ENCODE results near the gene TFAP2D. TPM values are rescaled to one million over a fixed set of nuclear protein-coding genes. Genes with fewer than 3 reads are reported as not detected.

Gene TFAP2D
- total RNA-seq, 1 experiment from 2014 or later = not detected

DNA sequence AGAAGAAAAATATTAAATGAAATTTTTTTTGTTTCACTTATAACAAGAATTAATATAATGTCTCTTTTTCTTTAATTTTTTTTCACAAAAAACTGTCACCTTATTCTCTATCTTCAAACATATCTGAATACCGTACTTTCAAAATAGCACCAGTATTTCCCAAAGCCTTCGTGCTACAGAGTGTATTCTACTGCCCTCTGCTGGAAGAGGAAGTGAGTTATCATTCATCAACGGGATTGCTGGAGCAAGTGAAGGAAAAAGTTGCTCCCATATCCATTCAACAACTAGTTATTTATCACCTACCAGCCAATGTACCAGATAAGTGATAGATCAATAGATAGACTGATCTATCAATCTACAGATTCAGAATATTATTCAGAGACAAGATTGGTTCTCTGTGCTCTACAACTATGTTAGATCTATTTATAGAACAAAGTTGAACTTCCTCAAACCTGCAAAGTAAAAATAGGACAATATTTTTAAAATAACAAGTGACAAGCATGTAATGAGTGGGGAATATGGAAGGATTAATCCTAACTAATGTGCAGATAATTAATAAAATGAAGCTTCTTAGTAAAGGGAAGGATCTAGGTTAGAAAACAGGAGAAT is 78.7 kb downstream of the TFAP2D start:
- Histone ChIP-seq H3K27me3 (ENCODE audit: low read length) (no peaks in the 10 kb centered on the region), H4K20me1 (ENCODE audit: insufficient read depth, low read depth, low read length) (no peaks in the 10 kb centered on the region), H3K79me2 (ENCODE audit: low read length) (no peaks in the 10 kb centered on the region), H3K4me1 (ENCODE audit: low read length) (no peaks in the 10 kb centered on the region), H3K4me2 (ENCODE audit: low read depth, low read length, poor library complexity, severe bottlenecking) (no peak overlapping the region), H3K4me3 (ENCODE audit: low read length) (no peak overlapping the region), H3K9ac (ENCODE audit: low read length) (no peak overlapping the region), H3K36me3 (ENCODE audit: insufficient read depth, low read length) (no peaks in the 10 kb centered on the region), H3K9me3 (ENCODE audit: low read length) (no peaks in the 10 kb centered on the region), H3K9me2 (replicated peaks; ENCODE audit: insufficient read depth, low read length) (no peaks in the 10 kb centered on the region), H2AFZ (ENCODE audit: low read length) (no peak overlapping the region), H3K27ac (ENCODE audit: low read length) (no peak overlapping the region)
- DNase-seq = peak; percentile 80

DNA sequence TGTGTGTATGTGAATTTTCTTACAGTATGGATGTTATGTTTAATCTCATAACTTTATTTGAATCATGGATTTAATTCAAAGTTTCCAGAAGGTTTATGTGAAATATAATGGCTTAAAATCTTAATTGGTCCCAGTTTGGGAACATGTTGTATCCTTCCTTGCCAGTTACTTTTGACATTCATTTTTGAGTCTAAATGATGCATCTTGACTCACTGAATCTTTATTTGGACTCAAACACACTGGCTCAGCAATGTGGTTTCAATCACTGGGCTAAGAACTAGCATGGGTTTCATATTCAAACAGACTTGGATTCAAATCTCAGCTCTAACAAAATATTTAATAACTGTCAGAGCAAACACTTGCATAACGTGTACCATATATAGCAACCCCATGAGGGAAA is 79.4 kb downstream of the TFAP2D start:
- no peak overlapping the region for H3K9ac ChIP-seq (ENCODE audit: low read length)
- H4K20me1 ChIP-seq (ENCODE audit: insufficient read depth, low read depth, low read length) = no peaks in the 10 kb centered on the region
- no peak overlapping the region for H3K4me2 ChIP-seq (ENCODE audit: low read depth, low read length, poor library complexity, severe bottlenecking)
- H2AFZ ChIP-seq (ENCODE audit: low read length) = no peak overlapping the region
- H3K27me3 ChIP-seq (ENCODE audit: low read length) = no peaks in the 10 kb centered on the region
- H3K27ac ChIP-seq (ENCODE audit: low read length) = no peak overlapping the region
- no peak overlapping the region for H3K4me3 ChIP-seq (ENCODE audit: low read length)
- no peaks in the 10 kb centered on the region for H3K9me3 ChIP-seq (ENCODE audit: low read length)
- H3K79me2 ChIP-seq (ENCODE audit: low read length) = no peaks in the 10 kb centered on the region
- DNase-seq = no peak
- H3K4me1 ChIP-seq (ENCODE audit: low read length) = no peaks in the 10 kb centered on the region
- H3K9me2 ChIP-seq (replicated peaks; ENCODE audit: insufficient read depth, low read length) = no peaks in the 10 kb centered on the region
- H3K36me3 ChIP-seq (ENCODE audit: insufficient read depth, low read length) = no peaks in the 10 kb centered on the region

DNA sequence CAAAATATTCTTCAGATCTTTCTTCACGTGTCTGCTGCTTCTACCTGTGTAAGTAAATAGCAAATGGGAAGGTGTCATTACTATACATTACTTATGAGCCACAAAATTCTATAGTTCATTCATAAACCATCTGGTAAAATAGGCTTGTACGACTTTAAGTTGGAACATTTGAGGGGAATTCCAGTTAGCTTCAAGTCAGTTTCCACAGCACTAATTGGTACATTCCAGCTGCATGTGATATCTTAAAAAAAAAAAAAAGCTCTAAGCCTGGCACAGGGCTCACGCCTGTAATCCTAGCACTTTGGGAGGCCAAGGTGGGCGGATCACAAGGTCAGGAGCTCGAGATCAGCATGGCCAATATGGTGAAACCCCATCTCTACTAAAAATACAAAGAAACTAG is 82.2 kb downstream of the TFAP2D start:
- no peaks in the 10 kb centered on the region for H3K4me1 ChIP-seq (ENCODE audit: low read length)
- H3K27me3 ChIP-seq (ENCODE audit: low read length) = no peaks in the 10 kb centered on the region
- H3K36me3 ChIP-seq (ENCODE audit: insufficient read depth, low read length) = no peaks in the 10 kb centered on the region
- H3K9ac ChIP-seq (ENCODE audit: low read length) = no peak overlapping the region
- no peaks in the 10 kb centered on the region for H4K20me1 ChIP-seq (ENCODE audit: insufficient read depth, low read depth, low read length)
- no peaks in the 10 kb centered on the region for H3K9me3 ChIP-seq (ENCODE audit: low read length)
- H3K4me3 ChIP-seq (ENCODE audit: low read length) = no peak overlapping the region
- no peak overlapping the region for H3K4me2 ChIP-seq (ENCODE audit: low read depth, low read length, poor library complexity, severe bottlenecking)
- H2AFZ ChIP-seq (ENCODE audit: low read length) = no peak overlapping the region
- H3K79me2 ChIP-seq (ENCODE audit: low read length) = no peaks in the 10 kb centered on the region
- DNase-seq = no peak
- no peak overlapping the region for H3K27ac ChIP-seq (ENCODE audit: low read length)
- no peaks in the 10 kb centered on the region for H3K9me2 ChIP-seq (replicated peaks; ENCODE audit: insufficient read depth, low read length)

DNA sequence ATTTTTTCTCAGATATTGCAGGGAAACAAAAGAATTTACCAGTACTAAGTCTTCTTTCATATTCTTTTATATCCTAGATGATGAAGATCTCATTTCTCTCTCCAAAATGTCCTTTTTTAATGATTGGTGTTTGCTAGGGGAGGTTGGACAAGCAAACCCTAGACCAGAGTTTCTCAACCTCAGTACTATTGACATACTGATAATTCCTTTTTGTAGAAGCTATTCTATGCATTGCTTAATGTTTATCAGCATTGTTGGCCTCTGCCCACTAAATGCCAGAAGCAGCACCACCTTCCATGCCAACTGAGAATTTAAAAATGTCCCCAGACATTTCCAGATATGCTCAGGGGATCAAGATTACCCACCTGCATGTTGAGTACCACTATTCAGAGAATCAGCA is 91.0 kb downstream of the TFAP2D start:
- Histone ChIP-seq H3K79me2 (ENCODE audit: low read length) (no peaks in the 10 kb centered on the region), H3K27ac (ENCODE audit: low read length) (no peak overlapping the region), H3K36me3 (ENCODE audit: insufficient read depth, low read length) (no peaks in the 10 kb centered on the region), H3K9me3 (ENCODE audit: low read length) (no peaks in the 10 kb centered on the region), H2AFZ (ENCODE audit: low read length) (no peak overlapping the region), H3K9ac (ENCODE audit: low read length) (no peak overlapping the region), H3K27me3 (ENCODE audit: low read length) (no peaks in the 10 kb centered on the region), H3K4me2 (ENCODE audit: low read depth, low read length, poor library complexity, severe bottlenecking) (no peak overlapping the region), H3K4me1 (ENCODE audit: low read length) (no peaks in the 10 kb centered on the region), H3K9me2 (replicated peaks; ENCODE audit: insufficient read depth, low read length) (no peaks in the 10 kb centered on the region), H3K4me3 (ENCODE audit: low read length) (no peak overlapping the region), H4K20me1 (ENCODE audit: insufficient read depth, low read depth, low read length) (no peaks in the 10 kb centered on the region)
- no peak for DNase-seq

DNA sequence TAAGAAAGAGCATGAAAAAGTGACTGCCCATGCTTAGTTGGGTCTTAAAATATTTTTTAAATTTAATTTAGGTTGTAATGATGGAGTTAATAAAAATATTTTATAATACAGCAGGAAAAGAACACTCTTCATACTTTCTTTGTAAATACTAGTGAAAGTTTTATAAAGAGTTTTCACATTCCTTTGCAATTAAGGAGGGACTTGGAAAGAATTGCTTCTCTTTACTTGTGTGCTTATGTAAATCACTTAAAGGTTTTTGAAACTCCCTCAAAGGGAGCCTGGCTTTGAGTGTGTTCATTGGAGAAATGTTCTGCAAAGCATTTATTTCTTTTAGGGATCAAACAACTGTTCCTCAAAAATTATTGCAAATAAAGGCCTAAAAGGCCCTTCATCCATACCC is 93.7 kb downstream of the TFAP2D start:
- no peaks in the 10 kb centered on the region for H4K20me1 ChIP-seq (ENCODE audit: insufficient read depth, low read depth, low read length)
- H3K27me3 ChIP-seq (ENCODE audit: low read length) = no peaks in the 10 kb centered on the region
- no peak overlapping the region for H2AFZ ChIP-seq (ENCODE audit: low read length)
- no peaks in the 10 kb centered on the region for H3K9me3 ChIP-seq (ENCODE audit: low read length)
- no peak overlapping the region for H3K27ac ChIP-seq (ENCODE audit: low read length)
- H3K36me3 ChIP-seq (ENCODE audit: insufficient read depth, low read length) = no peaks in the 10 kb centered on the region
- H3K79me2 ChIP-seq (ENCODE audit: low read length) = no peaks in the 10 kb centered on the region
- H3K9ac ChIP-seq (ENCODE audit: low read length) = no peak overlapping the region
- no peaks in the 10 kb centered on the region for H3K4me1 ChIP-seq (ENCODE audit: low read length)
- DNase-seq = no peak
- H3K9me2 ChIP-seq (replicated peaks; ENCODE audit: insufficient read depth, low read length) = no peaks in the 10 kb centered on the region
- H3K4me2 ChIP-seq (ENCODE audit: low read depth, low read length, poor library complexity, severe bottlenecking) = no peak overlapping the region
- no peak overlapping the region for H3K4me3 ChIP-seq (ENCODE audit: low read length)

DNA sequence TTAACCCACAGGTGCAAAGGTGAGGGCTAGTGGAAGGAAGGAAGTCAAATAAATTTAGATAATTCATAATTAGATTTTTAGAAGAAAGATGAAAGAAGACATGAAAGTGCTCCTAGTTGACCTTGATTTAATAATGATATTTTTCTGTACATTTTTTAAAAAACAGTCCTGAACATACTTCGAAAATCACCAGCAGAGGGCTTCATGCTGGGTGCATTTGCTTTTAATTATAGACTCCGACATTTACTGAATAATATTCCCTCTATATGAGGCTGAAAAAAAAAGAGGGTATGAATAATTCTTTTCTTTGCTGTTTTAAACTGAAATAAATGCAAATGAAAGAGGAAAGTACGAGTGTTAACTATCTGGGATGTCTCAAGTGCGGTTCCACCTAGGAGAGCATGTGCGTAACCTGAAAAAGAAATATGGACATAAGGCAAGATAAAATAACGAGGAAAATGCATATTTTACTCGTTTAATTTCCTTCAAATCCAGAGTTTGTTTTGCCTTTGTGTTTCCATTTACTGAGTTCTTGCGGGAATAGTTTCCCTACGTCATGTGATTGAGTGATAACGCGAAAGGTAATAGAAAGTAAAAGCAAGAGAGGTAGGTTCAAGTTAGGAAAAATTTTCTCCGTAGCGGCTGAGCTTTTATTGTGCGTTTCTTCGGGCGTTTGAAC is 102.2 kb downstream of the TFAP2D start:
- H3K4me3 ChIP-seq (ENCODE audit: low read length) = peak overlapping the region; percentile 44
- peak; percentile 41 for DNase-seq
- H3K9me2 ChIP-seq (replicated peaks; ENCODE audit: insufficient read depth, low read length) = no peaks in the 10 kb centered on the region
- no peaks in the 10 kb centered on the region for H3K9me3 ChIP-seq (ENCODE audit: low read length)
- no peaks in the 10 kb centered on the region for H4K20me1 ChIP-seq (ENCODE audit: insufficient read depth, low read depth, low read length)
- 0 out of 2 replicates have a peak overlapping the region, but pooled peaks have one; percentile 2 for H3K9ac ChIP-seq (ENCODE audit: low read length)
- no peak overlapping the region for H3K27ac ChIP-seq (ENCODE audit: low read length)
- peak overlapping the region; percentile 62 for H3K4me2 ChIP-seq (ENCODE audit: low read depth, low read length, poor library complexity, severe bottlenecking)
- no peaks in the 10 kb centered on the region for H3K79me2 ChIP-seq (ENCODE audit: low read length)
- H3K27me3 ChIP-seq (ENCODE audit: low read length) = no peaks in the 10 kb centered on the region
- peaks cover 5% of the 10 kb centered on the region; the same call in 1 of the 2 replicates for H3K4me1 ChIP-seq (ENCODE audit: low read length)
- H3K36me3 ChIP-seq (ENCODE audit: insufficient read depth, low read length) = no peaks in the 10 kb centered on the region
- H2AFZ ChIP-seq (ENCODE audit: low read length) = peak overlapping the region; percentile 61

DNA sequence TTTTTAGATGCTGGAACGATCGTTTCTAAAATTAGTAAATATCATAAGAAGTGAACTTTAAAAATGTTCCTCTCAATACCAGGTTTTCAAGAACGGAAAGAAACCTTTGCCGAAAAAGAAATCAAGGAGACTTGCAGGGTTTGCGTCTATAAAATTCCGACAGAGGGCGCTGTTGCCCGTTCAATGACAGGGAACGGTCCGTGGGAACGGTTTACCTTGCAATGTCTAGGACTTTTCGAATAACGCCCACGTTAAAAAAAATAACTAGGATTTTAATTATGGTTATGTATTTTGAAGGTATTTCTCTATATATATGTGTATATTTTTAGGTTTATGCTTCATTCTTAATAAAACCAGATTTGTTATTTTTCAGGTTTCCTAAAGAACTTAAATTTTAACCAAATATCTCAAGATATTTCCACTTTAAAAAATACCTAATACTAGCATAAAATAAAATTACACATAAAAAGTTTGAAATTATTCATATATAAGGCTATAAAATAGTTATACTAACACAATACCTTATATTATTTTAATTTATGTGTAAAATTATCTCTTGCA is 102.9 kb downstream of the TFAP2D start:
- Histone ChIP-seq H3K4me2 (ENCODE audit: low read depth, low read length, poor library complexity, severe bottlenecking) (peak overlapping the region; percentile 62), H3K27ac (ENCODE audit: low read length) (no peak overlapping the region), H3K36me3 (ENCODE audit: insufficient read depth, low read length) (no peaks in the 10 kb centered on the region), H3K4me3 (ENCODE audit: low read length) (peak overlapping the region; percentile 44), H3K4me1 (ENCODE audit: low read length) (peaks cover 5% of the 10 kb centered on the region; the same call in 1 of the 2 replicates), H3K9ac (ENCODE audit: low read length) (0 out of 2 replicates have a peak overlapping the region, but pooled peaks have one; percentile 2), H3K9me2 (replicated peaks; ENCODE audit: insufficient read depth, low read length) (no peaks in the 10 kb centered on the region), H2AFZ (ENCODE audit: low read length) (peak overlapping the region; percentile 61), H4K20me1 (ENCODE audit: insufficient read depth, low read depth, low read length) (no peaks in the 10 kb centered on the region), H3K9me3 (ENCODE audit: low read length) (no peaks in the 10 kb centered on the region), H3K79me2 (ENCODE audit: low read length) (no peaks in the 10 kb centered on the region), H3K27me3 (ENCODE audit: low read length) (no peaks in the 10 kb centered on the region)
- DNase-seq = peak; percentile 89

DNA sequence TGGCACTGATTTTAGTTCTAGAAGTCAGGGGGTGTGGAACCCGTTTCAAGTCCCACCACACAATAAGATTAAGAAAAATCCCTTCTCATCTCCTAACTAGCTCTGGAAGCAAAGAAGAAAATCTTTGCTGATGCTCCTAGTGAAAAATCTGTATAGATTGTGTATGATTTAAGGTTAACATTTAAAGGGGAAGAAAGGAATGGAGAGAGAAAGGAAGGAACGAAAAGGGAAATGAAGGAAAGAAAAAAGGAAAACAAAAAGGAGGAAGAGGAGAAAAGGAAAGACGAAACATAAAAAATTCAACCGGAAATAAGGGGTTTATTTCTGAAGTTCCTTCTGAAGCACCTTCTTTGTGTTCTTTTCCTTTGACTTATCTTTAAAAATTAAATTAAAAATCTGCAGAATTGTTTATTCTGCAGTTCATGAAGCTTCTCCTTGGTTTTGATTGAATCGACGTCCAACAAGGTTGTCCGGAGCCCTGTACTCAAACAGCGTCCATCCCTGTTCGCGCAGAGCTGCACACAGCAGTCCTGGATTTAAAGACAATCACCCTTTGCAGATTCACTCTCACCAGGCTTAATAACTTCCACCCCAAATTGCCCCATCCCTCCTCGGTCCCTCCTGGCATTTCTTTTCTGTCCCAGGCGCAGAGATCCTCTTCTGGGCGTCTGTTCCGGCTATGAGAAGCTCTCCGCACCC is 103.8 kb downstream of the TFAP2D start:
- no peaks in the 10 kb centered on the region for H3K27me3 ChIP-seq (ENCODE audit: low read length)
- H3K4me3 ChIP-seq (ENCODE audit: low read length) = no peak overlapping the region

More for the DNA sequence above, 103.8 kb downstream of the TFAP2D start:
- H4K20me1 ChIP-seq (ENCODE audit: insufficient read depth, low read depth, low read length) = no peaks in the 10 kb centered on the region
- H3K9me2 ChIP-seq (replicated peaks; ENCODE audit: insufficient read depth, low read length) = no peaks in the 10 kb centered on the region
- H2AFZ ChIP-seq (ENCODE audit: low read length) = no peak overlapping the region
- H3K27ac ChIP-seq (ENCODE audit: low read length) = no peak overlapping the region
- no peaks in the 10 kb centered on the region for H3K9me3 ChIP-seq (ENCODE audit: low read length)
- no peak for DNase-seq
- H3K4me2 ChIP-seq (ENCODE audit: low read depth, low read length, poor library complexity, severe bottlenecking) = no peak overlapping the region
- peaks cover 5% of the 10 kb centered on the region; the same call in 1 of the 2 replicates for H3K4me1 ChIP-seq (ENCODE audit: low read length)
- no peak overlapping the region for H3K9ac ChIP-seq (ENCODE audit: low read length)
- H3K36me3 ChIP-seq (ENCODE audit: insufficient read depth, low read length) = no peaks in the 10 kb centered on the region
- no peaks in the 10 kb centered on the region for H3K79me2 ChIP-seq (ENCODE audit: low read length)

All from Karpas-422 (cell line).